SK-N-SH treated with all-trans-retinoic acid at 6 μM for 48 hours (cell line): ENCODE measurements around the gene JOSD2.

ENCODE experiments used
- ARNTL ChIP-seq: fragments of 450-650 bp; formaldehyde crosslinking; IDR thresholded peaks from 2 replicates; pipeline ENCODE4 v1.5.0; 2020; ENCODE audit warnings: low read depth, mild to moderate bottlenecking, moderate library complexity, borderline replicate concordance
- CSRNP3 ChIP-seq: fragments of 250-450 bp; sonication (Bioruptor Pico); IDR thresholded peaks from 2 replicates; pipeline ENCODE4 v1.5.1; 2021; ENCODE audit warnings: mild to moderate bottlenecking, moderate library complexity
- ESRRG ChIP-seq: fragments of 250-450 bp; sonication (Bioruptor Pico); IDR thresholded peaks from 2 replicates; pipeline ENCODE4 v1.6.1; 2021; ENCODE audit warnings: mild to moderate bottlenecking
- ISL1 ChIP-seq: fragments of 250-450 bp; sonication (Bioruptor Pico); IDR thresholded peaks from 2 replicates; pipeline ENCODE4 v2.1.2; 2022; ENCODE audit warnings: mild to moderate bottlenecking, moderate library complexity
- RARB ChIP-seq: fragments of 250-450 bp; sonication (Bioruptor Pico); IDR thresholded peaks from 2 replicates; pipeline ENCODE4 v1.8.0; 2021; ENCODE audit warnings: mild to moderate bottlenecking, moderate library complexity
- TOX ChIP-seq: fragments of 250-450 bp; sonication (Bioruptor Pico); IDR thresholded peaks from 2 replicates; pipeline ENCODE4 v1.8.0; 2021; ENCODE audit warnings: mild to moderate bottlenecking, moderate library complexity, borderline replicate concordance
- ZC3H10 ChIP-seq: fragments of 250-450 bp; sonication (Bioruptor Pico); IDR thresholded peaks from 2 replicates; pipeline ENCODE4 v1.5.1; 2021; ENCODE audit warnings: mild to moderate bottlenecking, moderate library complexity
- ZNF565 ChIP-seq: fragments of 450-650 bp; formaldehyde crosslinking; conservative IDR thresholded peaks from 2 replicates; pipeline ENCODE4 v1.5.0; 2020; ENCODE audit warnings: low read depth, mild to moderate bottlenecking, moderate library complexity
- TF ChIP-seq, protein P1 (sequence below): fragments of 250-450 bp; sonication (Bioruptor Pico); IDR thresholded peaks from 2 replicates; pipeline ENCODE4 v1.8.0; 2020; ENCODE audit warnings: mild to moderate bottlenecking, moderate library complexity, borderline replicate concordance
- TF ChIP-seq, protein P2 (sequence below): fragments of 250-450 bp; sonication (Bioruptor Pico); IDR thresholded peaks from 2 replicates; pipeline ENCODE4 v1.8.0; 2021; ENCODE audit warnings: low read depth, mild to moderate bottlenecking, moderate library complexity, borderline replicate concordance

DNA sequence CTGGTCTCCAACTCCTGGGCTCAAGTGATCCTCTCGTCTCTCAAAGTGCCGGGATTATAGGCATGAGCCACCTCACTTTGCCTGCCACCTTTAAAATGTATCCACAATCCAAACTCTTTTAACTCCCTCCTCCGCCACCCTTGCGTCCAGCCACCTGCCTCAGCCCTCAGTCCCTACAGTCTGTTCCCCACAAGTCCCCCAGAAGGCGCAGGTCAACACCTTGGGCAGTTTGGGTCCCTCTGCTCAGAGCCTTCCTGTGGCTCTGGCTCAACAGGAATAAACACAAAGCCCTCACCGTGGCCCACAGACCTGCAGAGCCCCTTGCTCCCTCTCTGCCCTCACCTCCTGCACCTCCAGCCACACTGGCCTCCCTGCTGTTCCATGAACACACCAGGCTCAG is 42.2 kb downstream of the JOSD2 start:
- TF ChIP-seq TOX (CRISPR knock-in tag) (no peak), ESRRG (CRISPR knock-in tag) (no peak), RARB (CRISPR knock-in tag) (no peak), ARNTL (CRISPR knock-in tag) (no peak), ZC3H10 (CRISPR knock-in tag) (no peak), CSRNP3 (CRISPR knock-in tag) (no peak), ZNF565 (CRISPR knock-in tag) (no peak), ISL1 (CRISPR knock-in tag) (no peak)
- TF ChIP-seq, protein P1, sequence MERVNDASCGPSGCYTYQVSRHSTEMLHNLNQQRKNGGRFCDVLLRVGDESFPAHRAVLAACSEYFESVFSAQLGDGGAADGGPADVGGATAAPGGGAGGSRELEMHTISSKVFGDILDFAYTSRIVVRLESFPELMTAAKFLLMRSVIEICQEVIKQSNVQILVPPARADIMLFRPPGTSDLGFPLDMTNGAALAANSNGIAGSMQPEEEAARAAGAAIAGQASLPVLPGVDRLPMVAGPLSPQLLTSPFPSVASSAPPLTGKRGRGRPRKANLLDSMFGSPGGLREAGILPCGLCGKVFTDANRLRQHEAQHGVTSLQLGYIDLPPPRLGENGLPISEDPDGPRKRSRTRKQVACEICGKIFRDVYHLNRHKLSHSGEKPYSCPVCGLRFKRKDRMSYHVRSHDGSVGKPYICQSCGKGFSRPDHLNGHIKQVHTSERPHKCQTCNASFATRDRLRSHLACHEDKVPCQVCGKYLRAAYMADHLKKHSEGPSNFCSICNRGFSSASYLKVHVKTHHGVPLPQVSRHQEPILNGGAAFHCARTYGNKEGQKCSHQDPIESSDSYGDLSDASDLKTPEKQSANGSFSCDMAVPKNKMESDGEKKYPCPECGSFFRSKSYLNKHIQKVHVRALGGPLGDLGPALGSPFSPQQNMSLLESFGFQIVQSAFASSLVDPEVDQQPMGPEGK (CRISPR knock-in tag): no peak
- TF ChIP-seq, protein P2, sequence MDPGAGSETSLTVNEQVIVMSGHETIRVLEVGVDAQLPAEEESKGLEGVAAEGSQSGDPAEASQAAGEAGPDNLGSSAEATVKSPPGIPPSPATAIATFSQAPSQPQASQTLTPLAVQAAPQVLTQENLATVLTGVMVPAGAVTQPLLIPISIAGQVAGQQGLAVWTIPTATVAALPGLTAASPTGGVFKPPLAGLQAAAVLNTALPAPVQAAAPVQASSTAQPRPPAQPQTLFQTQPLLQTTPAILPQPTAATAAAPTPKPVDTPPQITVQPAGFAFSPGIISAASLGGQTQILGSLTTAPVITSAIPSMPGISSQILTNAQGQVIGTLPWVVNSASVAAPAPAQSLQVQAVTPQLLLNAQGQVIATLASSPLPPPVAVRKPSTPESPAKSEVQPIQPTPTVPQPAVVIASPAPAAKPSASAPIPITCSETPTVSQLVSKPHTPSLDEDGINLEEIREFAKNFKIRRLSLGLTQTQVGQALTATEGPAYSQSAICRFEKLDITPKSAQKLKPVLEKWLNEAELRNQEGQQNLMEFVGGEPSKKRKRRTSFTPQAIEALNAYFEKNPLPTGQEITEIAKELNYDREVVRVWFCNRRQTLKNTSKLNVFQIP (CRISPR knock-in tag): no peak
